ENCODE data around the gene OTULIN.

The OTULIN gene

GRCh38 chr5:14730881-14731280 is 66.4 kb downstream of the OTULIN start:
- Histone ChIP-seq H3K4me3 (ENCODE audit: low read depth in 1 of 2, low read length in 2 of 2) (no peak overlapping the region), H3K4me1 (ENCODE audit: insufficient read depth, low read length) (no peaks in the 10 kb centered on the region), H3K79me2 (ENCODE audit: insufficient read depth, low read length) (no peaks in the 10 kb centered on the region), H2AFZ (ENCODE audit: low read depth, low read length) (no peak overlapping the region), H3K27me3 (ENCODE audit: insufficient read depth, low read length, poor library complexity) (no peaks in the 10 kb centered on the region), H3K27ac (ENCODE audit: low read length) (no peak overlapping the region), H3K9ac (ENCODE audit: low read depth, low read length) (no peak overlapping the region), H3K9me3 (ENCODE audit: insufficient read depth, low read length, severe bottlenecking) (no peaks in the 10 kb centered on the region), H4K20me1 (ENCODE audit: insufficient read depth, low read length) (0 out of 2 replicates have a peak, but pooled peaks cover 2% of the 10 kb centered on the region), H3K36me3 (ENCODE audit: insufficient read depth, low read length) (peaks cover 42% of the 10 kb centered on the region), H3K4me2 (ENCODE audit: insufficient read depth, low read length) (no peak overlapping the region)
- no peak for TF ChIP-seq EZH2 (IDR thresholded peaks at IDR 0.05; ENCODE audit: borderline replicate concordance, low read depth, low read length, severe bottlenecking)
- no peak for TF ChIP-seq CTCF (IDR thresholded peaks at IDR 0.05; ENCODE audit: borderline replicate concordance, extremely low read depth, low read length, poor library complexity, severe bottlenecking)
- no peak for ATAC-seq (ENCODE audit: insufficient read depth, low read depth)
- no peak for DNase-seq

- DNase-seq (no peak), ATAC-seq (ENCODE audit: insufficient read depth, low read depth) (no peak)
- Histone ChIP-seq H2AFZ (ENCODE audit: low read depth, low read length) (no peak overlapping the region), H3K36me3 (ENCODE audit: insufficient read depth, low read length) (peaks cover 47% of the 10 kb centered on the region), H3K4me3 (ENCODE audit: low read depth in 1 of 2, low read length in 2 of 2) (no peak overlapping the region), H3K4me1 (ENCODE audit: insufficient read depth, low read length) (no peaks in the 10 kb centered on the region), H3K9me3 (ENCODE audit: insufficient read depth, low read length, severe bottlenecking) (no peaks in the 10 kb centered on the region), H3K4me2 (ENCODE audit: insufficient read depth, low read length) (no peak overlapping the region), H3K9ac (ENCODE audit: low read depth, low read length) (no peak overlapping the region), H3K27ac (ENCODE audit: low read length) (no peak overlapping the region), H3K27me3 (ENCODE audit: insufficient read depth, low read length, poor library complexity) (no peaks in the 10 kb centered on the region), H4K20me1 (ENCODE audit: insufficient read depth, low read length) (0 out of 2 replicates have a peak, but pooled peaks cover 2% of the 10 kb centered on the region), H3K79me2 (ENCODE audit: insufficient read depth, low read length) (no peaks in the 10 kb centered on the region)
- no peak for TF ChIP-seq CTCF (IDR thresholded peaks at IDR 0.05; ENCODE audit: borderline replicate concordance, extremely low read depth, low read length, poor library complexity, severe bottlenecking)
- no peak for TF ChIP-seq EZH2 (IDR thresholded peaks at IDR 0.05; ENCODE audit: borderline replicate concordance, low read depth, low read length, severe bottlenecking)
Observed at GRCh38 chr5:14732991-14733390, 68.5 kb downstream of the OTULIN start.

- TF ChIP-seq CTCF (IDR thresholded peaks at IDR 0.05; ENCODE audit: borderline replicate concordance, extremely low read depth, low read length, poor library complexity, severe bottlenecking), result no peak
- TF ChIP-seq EZH2 (IDR thresholded peaks at IDR 0.05; ENCODE audit: borderline replicate concordance, low read depth, low read length, severe bottlenecking), result no peak
- no peak overlapping the region for H3K4me2 ChIP-seq (ENCODE audit: insufficient read depth, low read length)
- ATAC-seq (ENCODE audit: insufficient read depth, low read depth), result no peak
- H3K27ac ChIP-seq (ENCODE audit: low read length), result no peak overlapping the region
- H3K4me3 ChIP-seq (ENCODE audit: low read depth in 1 of 2, low read length in 2 of 2), result no peak overlapping the region
- no peaks in the 10 kb centered on the region for H4K20me1 ChIP-seq (ENCODE audit: insufficient read depth, low read length)
- no peaks in the 10 kb centered on the region for H3K9me3 ChIP-seq (ENCODE audit: insufficient read depth, low read length, severe bottlenecking)
- DNase-seq, result no peak
- H2AFZ ChIP-seq (ENCODE audit: low read depth, low read length), result no peak overlapping the region
- H3K79me2 ChIP-seq (ENCODE audit: insufficient read depth, low read length), result no peaks in the 10 kb centered on the region
- H3K36me3 ChIP-seq (ENCODE audit: insufficient read depth, low read length), result peaks cover 50% of the 10 kb centered on the region
- no peak overlapping the region for H3K9ac ChIP-seq (ENCODE audit: low read depth, low read length)
- no peaks in the 10 kb centered on the region for H3K4me1 ChIP-seq (ENCODE audit: insufficient read depth, low read length)
- H3K27me3 ChIP-seq (ENCODE audit: insufficient read depth, low read length, poor library complexity), result no peaks in the 10 kb centered on the region
Observed at GRCh38 chr5:14733661-14734060, 69.1 kb downstream of the OTULIN start.

GRCh38 chr5:14734396-14734795 is 69.9 kb downstream of the OTULIN start:
- Histone ChIP-seq H3K27me3 (ENCODE audit: insufficient read depth, low read length, poor library complexity) (no peaks in the 10 kb centered on the region), H3K27ac (ENCODE audit: low read length) (no peak overlapping the region), H3K4me3 (ENCODE audit: low read depth in 1 of 2, low read length in 2 of 2) (no peak overlapping the region), H3K79me2 (ENCODE audit: insufficient read depth, low read length) (no peaks in the 10 kb centered on the region), H3K9ac (ENCODE audit: low read depth, low read length) (no peak overlapping the region), H4K20me1 (ENCODE audit: insufficient read depth, low read length) (no peaks in the 10 kb centered on the region), H2AFZ (ENCODE audit: low read depth, low read length) (no peak overlapping the region), H3K9me3 (ENCODE audit: insufficient read depth, low read length, severe bottlenecking) (no peaks in the 10 kb centered on the region), H3K4me1 (ENCODE audit: insufficient read depth, low read length) (no peaks in the 10 kb centered on the region), H3K4me2 (ENCODE audit: insufficient read depth, low read length) (no peak overlapping the region), H3K36me3 (ENCODE audit: insufficient read depth, low read length) (peaks cover 50% of the 10 kb centered on the region)
- TF ChIP-seq EZH2 (IDR thresholded peaks at IDR 0.05; ENCODE audit: borderline replicate concordance, low read depth, low read length, severe bottlenecking), result no peak
- no peak for TF ChIP-seq CTCF (IDR thresholded peaks at IDR 0.05; ENCODE audit: borderline replicate concordance, extremely low read depth, low read length, poor library complexity, severe bottlenecking)
- DNase-seq (no peak), ATAC-seq (ENCODE audit: insufficient read depth, low read depth) (no peak)

All from DND-41 (cell line).